Measurements from ENCODE around the gene TACC3. TPM values are rescaled to one million over a fixed set of nuclear protein-coding genes. Genes with fewer than 3 reads are reported as not detected.

The TACC3 gene
- total RNA-seq, 1 donor = 4.0 TPM

- DNase-seq (ENCODE audit: insufficient read length, low spot score, missing footprints) = peak; percentile 89
- H3K27ac ChIP-seq (ENCODE audit: low read depth, low read length) = peak overlapping the region; percentile 53
Observed at GRCh38 chr4:1721666-1722550, 587 bp downstream of the TACC3 start.

GRCh38 chr4:1722551-1723118 lies 1.3 kb downstream of the TACC3 start:
- Histone ChIP-seq H3K79me2 (ENCODE audit: insufficient read depth, low read length) (peaks cover 84% of the 10 kb centered on the region), H3K27ac (ENCODE audit: low read depth, low read length) (peak overlapping the region; percentile 53), H4K20me1 (ENCODE audit: insufficient read depth, low read length) (peaks cover 25% of the 10 kb centered on the region), H3K9me3 (ENCODE audit: low read depth, low read length) (no peaks in the 10 kb centered on the region), H3K27me3 (ENCODE audit: insufficient read depth, low read length) (no peaks in the 10 kb centered on the region), H3K36me3 (ENCODE audit: insufficient read depth, low read length) (peaks cover 21% of the 10 kb centered on the region), H2AFZ (ENCODE audit: low read length) (peak overlapping the region; percentile 74), H3K4me3 (ENCODE audit: insufficient read depth, low read length) (peak overlapping the region; percentile 84), H3K4me2 (ENCODE audit: insufficient read depth, low read length) (peak overlapping the region; percentile 85), H3K4me1 (ENCODE audit: insufficient read depth, low read length) (peaks cover 36% of the 10 kb centered on the region)
- DNase-seq (ENCODE audit: insufficient read length, low spot score, missing footprints) = peak; percentile 87
- no peak for TF ChIP-seq CTCF (IDR thresholded peaks at IDR 0.05; ENCODE audit: extremely low read depth, low read depth, low read length)

More at GRCh38 chr4:1721666-1722550, 587 bp downstream of the TACC3 start:
- Histone ChIP-seq H3K27me3 (ENCODE audit: insufficient read depth, low read length) (no peaks in the 10 kb centered on the region), H3K36me3 (ENCODE audit: insufficient read depth, low read length) (peaks cover 20% of the 10 kb centered on the region), H3K4me1 (ENCODE audit: insufficient read depth, low read length) (peaks cover 29% of the 10 kb centered on the region), H2AFZ (ENCODE audit: low read length) (peak overlapping the region; percentile 62), H4K20me1 (ENCODE audit: insufficient read depth, low read length) (peaks cover 29% of the 10 kb centered on the region), H3K79me2 (ENCODE audit: insufficient read depth, low read length) (peaks cover 84% of the 10 kb centered on the region), H3K4me2 (ENCODE audit: insufficient read depth, low read length) (peak overlapping the region; percentile 85), H3K9me3 (ENCODE audit: low read depth, low read length) (no peaks in the 10 kb centered on the region), H3K4me3 (ENCODE audit: insufficient read depth, low read length) (peak overlapping the region; percentile 84)
- no peak for TF ChIP-seq CTCF (IDR thresholded peaks at IDR 0.05; ENCODE audit: extremely low read depth, low read depth, low read length)

DNA sequence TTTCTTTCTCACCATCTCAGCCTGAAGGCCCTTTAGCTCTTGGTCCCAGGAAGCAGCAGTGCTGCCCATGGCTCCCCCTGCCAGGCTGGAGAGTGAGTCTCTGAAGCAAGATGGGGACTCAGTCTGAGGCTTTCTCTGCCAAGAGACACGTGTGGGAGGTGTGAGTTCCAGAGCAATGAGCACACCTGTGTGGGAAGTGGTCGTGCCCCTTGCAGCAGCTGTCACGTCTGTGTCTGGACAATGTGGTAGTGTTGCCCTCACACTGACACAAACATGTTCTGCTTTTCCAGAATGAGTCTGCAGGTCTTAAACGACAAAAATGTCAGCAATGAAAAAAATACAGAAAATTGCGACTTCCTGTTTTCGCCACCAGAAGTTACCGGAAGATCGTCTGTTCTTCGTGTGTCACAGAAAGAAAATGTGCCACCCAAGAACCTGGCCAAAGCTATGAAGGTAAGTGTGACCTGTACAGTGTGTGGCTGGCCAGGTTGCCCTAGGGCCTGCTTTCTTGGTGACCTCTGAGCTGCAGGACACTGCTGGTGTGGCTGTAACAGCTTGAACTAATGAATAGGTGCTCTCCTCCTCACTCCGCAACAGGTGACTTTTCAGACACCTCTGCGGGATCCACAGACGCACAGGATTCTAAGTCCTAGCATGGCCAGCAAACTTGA lies 1.9 kb downstream of the TACC3 start:
- Histone ChIP-seq H2AFZ (ENCODE audit: low read length) (peak overlapping the region; percentile 74), H3K4me2 (ENCODE audit: insufficient read depth, low read length) (peak overlapping the region; percentile 85), H3K9me3 (ENCODE audit: low read depth, low read length) (no peaks in the 10 kb centered on the region), H3K27ac (ENCODE audit: low read depth, low read length) (peak overlapping the region; percentile 53), H3K79me2 (ENCODE audit: insufficient read depth, low read length) (peaks cover 84% of the 10 kb centered on the region), H3K4me3 (ENCODE audit: insufficient read depth, low read length) (no peak overlapping the region), H4K20me1 (ENCODE audit: insufficient read depth, low read length) (peaks cover 22% of the 10 kb centered on the region), H3K27me3 (ENCODE audit: insufficient read depth, low read length) (no peaks in the 10 kb centered on the region), H3K4me1 (ENCODE audit: insufficient read depth, low read length) (peaks cover 38% of the 10 kb centered on the region), H3K36me3 (ENCODE audit: insufficient read depth, low read length) (peaks cover 24% of the 10 kb centered on the region)
- no peak for TF ChIP-seq CTCF (IDR thresholded peaks at IDR 0.05; ENCODE audit: extremely low read depth, low read depth, low read length)
- DNase-seq (ENCODE audit: insufficient read length, low spot score, missing footprints) = peak; percentile 46
